ENCODE measurements around the gene SOAT2. TPM values are rescaled to one million over a fixed set of nuclear protein-coding genes. Genes with fewer than 3 reads are reported as not detected.

SOAT2 gene
- total RNA-seq, 1 donor, result not detected

GRCh38 chr12:53082637-53083175 lies 20.6 kb upstream of the SOAT2 start:
- Histone ChIP-seq H3K9me3 (ENCODE audit: low read depth, low read length) (no peaks in the 10 kb centered on the region), H3K4me2 (ENCODE audit: insufficient read depth, low read length) (no peak overlapping the region), H3K4me3 (ENCODE audit: insufficient read depth, low read length) (no peak overlapping the region), H4K20me1 (ENCODE audit: insufficient read depth, low read length) (no peaks in the 10 kb centered on the region), H2AFZ (ENCODE audit: low read length) (no peak overlapping the region), H3K79me2 (ENCODE audit: insufficient read depth, low read length) (peaks cover 12% of the 10 kb centered on the region), H3K27ac (ENCODE audit: low read depth, low read length) (no peak overlapping the region), H3K36me3 (ENCODE audit: insufficient read depth, low read length) (peaks cover under 1% of the 10 kb centered on the region), H3K27me3 (ENCODE audit: insufficient read depth, low read length) (no peaks in the 10 kb centered on the region), H3K4me1 (ENCODE audit: insufficient read depth, low read length) (peaks cover 24% of the 10 kb centered on the region)
- DNase-seq (ENCODE audit: insufficient read length, low spot score, missing footprints), result no peak
- TF ChIP-seq CTCF (IDR thresholded peaks at IDR 0.05; ENCODE audit: extremely low read depth, low read depth, low read length), result no peak

GRCh38 chr12:53086361-53086760 lies 16.9 kb upstream of the SOAT2 start:
- Histone ChIP-seq H3K4me1 (ENCODE audit: insufficient read depth, low read length) (no peaks in the 10 kb centered on the region), H3K79me2 (ENCODE audit: insufficient read depth, low read length) (no peaks in the 10 kb centered on the region), H4K20me1 (ENCODE audit: insufficient read depth, low read length) (no peaks in the 10 kb centered on the region), H2AFZ (ENCODE audit: low read length) (no peak overlapping the region), H3K27ac (ENCODE audit: low read depth, low read length) (no peak overlapping the region), H3K4me2 (ENCODE audit: insufficient read depth, low read length) (no peak overlapping the region), H3K36me3 (ENCODE audit: insufficient read depth, low read length) (no peaks in the 10 kb centered on the region), H3K9me3 (ENCODE audit: low read depth, low read length) (no peaks in the 10 kb centered on the region), H3K27me3 (ENCODE audit: insufficient read depth, low read length) (no peaks in the 10 kb centered on the region), H3K4me3 (ENCODE audit: insufficient read depth, low read length) (no peak overlapping the region)
- no peak for TF ChIP-seq CTCF (IDR thresholded peaks at IDR 0.05; ENCODE audit: extremely low read depth, low read depth, low read length)
- no peak for DNase-seq (ENCODE audit: insufficient read length, low spot score, missing footprints)

GRCh38 chr12:53090105-53090504 lies 13.2 kb upstream of the SOAT2 start:
- Histone ChIP-seq H3K4me3 (ENCODE audit: insufficient read depth, low read length) (no peak overlapping the region), H3K4me1 (ENCODE audit: insufficient read depth, low read length) (no peaks in the 10 kb centered on the region), H3K4me2 (ENCODE audit: insufficient read depth, low read length) (no peak overlapping the region), H2AFZ (ENCODE audit: low read length) (no peak overlapping the region), H4K20me1 (ENCODE audit: insufficient read depth, low read length) (no peaks in the 10 kb centered on the region), H3K36me3 (ENCODE audit: insufficient read depth, low read length) (no peaks in the 10 kb centered on the region), H3K27ac (ENCODE audit: low read depth, low read length) (no peak overlapping the region), H3K9me3 (ENCODE audit: low read depth, low read length) (no peaks in the 10 kb centered on the region), H3K27me3 (ENCODE audit: insufficient read depth, low read length) (no peaks in the 10 kb centered on the region), H3K79me2 (ENCODE audit: insufficient read depth, low read length) (no peaks in the 10 kb centered on the region)
- no peak for TF ChIP-seq CTCF (IDR thresholded peaks at IDR 0.05; ENCODE audit: extremely low read depth, low read depth, low read length)
- DNase-seq (ENCODE audit: insufficient read length, low spot score, missing footprints), result no peak

- no peak for TF ChIP-seq CTCF (IDR thresholded peaks at IDR 0.05; ENCODE audit: extremely low read depth, low read depth, low read length)
Measured at GRCh38 chr12:53090554-53090953, 12.7 kb upstream of the SOAT2 start.

More at GRCh38 chr12:53090554-53090953, 12.7 kb upstream of the SOAT2 start:
- H3K27ac ChIP-seq (ENCODE audit: low read depth, low read length), result no peak overlapping the region
- no peaks in the 10 kb centered on the region for H3K9me3 ChIP-seq (ENCODE audit: low read depth, low read length)
- H3K79me2 ChIP-seq (ENCODE audit: insufficient read depth, low read length), result no peaks in the 10 kb centered on the region
- no peak overlapping the region for H3K4me3 ChIP-seq (ENCODE audit: insufficient read depth, low read length)
- H3K36me3 ChIP-seq (ENCODE audit: insufficient read depth, low read length), result no peaks in the 10 kb centered on the region
- H2AFZ ChIP-seq (ENCODE audit: low read length), result no peak overlapping the region
- DNase-seq (ENCODE audit: insufficient read length, low spot score, missing footprints), result no peak
- peaks cover under 1% of the 10 kb centered on the region for H3K4me1 ChIP-seq (ENCODE audit: insufficient read depth, low read length)
- no peaks in the 10 kb centered on the region for H4K20me1 ChIP-seq (ENCODE audit: insufficient read depth, low read length)
- no peak overlapping the region for H3K4me2 ChIP-seq (ENCODE audit: insufficient read depth, low read length)
- H3K27me3 ChIP-seq (ENCODE audit: insufficient read depth, low read length), result no peaks in the 10 kb centered on the region
